GM19239 (cell line): Measurements from ENCODE around the gene CDC42EP5.

Experiments
- DNase-seq: peaks from one replicate; pipeline ENCODE4 v3.0.0; 2011; ENCODE audit warnings: low spot score; ENCODE audit not compliant: insufficient read length
- FAIRE-seq: peaks from 2 replicates; lab custom pipeline; 2011; peaks lifted over from hg19 to GRCh38; lab: Jason Lieb, UNC

The CDC42EP5 gene

GRCh38 chr19:54463531-54464043, 9.5 kb downstream of the CDC42EP5 start, which contains the start of gene LENG9:
LENG9 (minus strand) TSS chr19:54463778; CDS start chr19:54463526, 252 bp downstream.
- no peak for FAIRE-seq
- DNase-seq, result peak; percentile 88

GRCh38 chr19:54462655-54463530, 10.2 kb downstream of the CDC42EP5 start:
- peak; percentile 86 for FAIRE-seq
- no peak for DNase-seq

- no peak for FAIRE-seq
- DNase-seq, result no peak
Observed at GRCh38 chr19:54462047-54462654, 10.9 kb downstream of the CDC42EP5 start.

- no peak for DNase-seq
- peak; percentile 11 for FAIRE-seq
Observed at GRCh38 chr19:54461613-54462012, 11.5 kb downstream of the CDC42EP5 start.

GRCh38 chr19:54461210-54461609, 11.9 kb downstream of the CDC42EP5 start:
- FAIRE-seq (no peak), DNase-seq (no peak)

- DNase-seq (no peak), FAIRE-seq (no peak)
Observed at GRCh38 chr19:54460230-54461005, 12.7 kb downstream of the CDC42EP5 start.

GRCh38 chr19:54459282-54460229, 13.5 kb downstream of the CDC42EP5 start:
- no peak for DNase-seq
- no peak for FAIRE-seq

- DNase-seq (no peak), FAIRE-seq (no peak)
Observed at GRCh38 chr19:54458648-54459281, 14.3 kb downstream of the CDC42EP5 start.

- DNase-seq (no peak), FAIRE-seq (no peak)
Observed at GRCh38 chr19:54457773-54458647, 15.1 kb downstream of the CDC42EP5 start.

GRCh38 chr19:54456423-54457373, 16.4 kb downstream of the CDC42EP5 start:
- no peak for DNase-seq

GRCh38 chr19:54455786-54456422, 17.2 kb downstream of the CDC42EP5 start:
- FAIRE-seq (no peak), DNase-seq (no peak)

More at GRCh38 chr19:54456423-54457373, 16.4 kb downstream of the CDC42EP5 start:
- no peak for FAIRE-seq

- DNase-seq (no peak), FAIRE-seq (no peak)
Observed at GRCh38 chr19:54454781-54455675, 18.1 kb downstream of the CDC42EP5 start.

- FAIRE-seq, result no peak
Observed at GRCh38 chr19:54453921-54454780, 18.9 kb downstream of the CDC42EP5 start.

GRCh38 chr19:54452626-54453025, 20.5 kb downstream of the CDC42EP5 start:
- DNase-seq (no peak), FAIRE-seq (no peak)

More at GRCh38 chr19:54453921-54454780, 18.9 kb downstream of the CDC42EP5 start:
- no peak for DNase-seq
